Dermis microvascular lymphatic vessel endothelial cell (primary cell): ENCODE results near the gene SPHK2. TPM values are rescaled to one million over a fixed set of nuclear protein-coding genes. Genes with fewer than 3 reads are reported as not detected.
A peak's percentile ranks its signal among the peaks of the same experiment; 100 is the strongest.
"Not testable (repeated sequence)": the region's sequence is repeated elsewhere in the genome, so short reads cannot be mapped to it uniquely, and the experiment has no call there.

Source experiments
- DNase-seq, 2 donors: peaks; one replicate each; pipeline versions ENCODE4 v3.0.0 to v3.0.0-alpha.2; 2010; ENCODE audit warnings: low read depth in 2 of 2
- total RNA-seq: library from RNA; depleted of rRNA; stranded (reverse); fragments of >200 nt; gene quantifications from 2 replicates; pipeline ENCODE4 v1.2.1, GENCODE V29; 2014

SPHK2 gene
- total RNA-seq, 1 donor from 2014 or later: 3.9 TPM

GRCh38 chr19:48624067-48624594, 4.8 kb downstream of the SPHK2 start:
- peak; percentile 93 to 99 for DNase-seq

- DNase-seq: no peak
These were observed 5.8 kb downstream of the SPHK2 start for GRCh38 chr19:48624791-48625723.

GRCh38 chr19:48625891-48626327, 6.6 kb downstream of the SPHK2 start:
- DNase-seq: no peak

GRCh38 chr19:48627201-48627864, 8.0 kb downstream of the SPHK2 start:
- DNase-seq: no peak

- no peak for DNase-seq
These were observed 8.6 kb downstream of the SPHK2 start for GRCh38 chr19:48627865-48628314.

GRCh38 chr19:48628486-48629296, 9.4 kb downstream of the SPHK2 start:
- no peak for DNase-seq

GRCh38 chr19:48629297-48629598, 9.9 kb downstream of the SPHK2 start:
- DNase-seq: no peak

GRCh38 chr19:48629599-48630295, 10.4 kb downstream of the SPHK2 start:
- DNase-seq: peak; percentile 74 to 86

- DNase-seq: peak in 1 of 2 donors; percentile 77
These were observed 11.2 kb downstream of the SPHK2 start for GRCh38 chr19:48630296-48631063.

- no peak for DNase-seq
These were observed 11.9 kb downstream of the SPHK2 start for GRCh38 chr19:48631225-48631624.

GRCh38 chr19:48632286-48632685, 13.0 kb downstream of the SPHK2 start:
- not testable (repeated sequence) for DNase-seq

GRCh38 chr19:48632692-48633147, 13.4 kb downstream of the SPHK2 start:
- no peak for DNase-seq

GRCh38 chr19:48633148-48634035, 14.1 kb downstream of the SPHK2 start:
- DNase-seq: no peak

- no peak for DNase-seq
These were observed 14.7 kb downstream of the SPHK2 start for GRCh38 chr19:48634036-48634342.

GRCh38 chr19:48634424-48635262, 15.3 kb downstream of the SPHK2 start:
- DNase-seq: peak; percentile 88 to 95

GRCh38 chr19:48635263-48635965, 16.1 kb downstream of the SPHK2 start:
- DNase-seq: peak in 1 of 2 donors; percentile 66

GRCh38 chr19:48635966-48636858, 16.9 kb downstream of the SPHK2 start:
- DNase-seq: no peak
